ENCODE data around the gene CACNG5.

DNA sequence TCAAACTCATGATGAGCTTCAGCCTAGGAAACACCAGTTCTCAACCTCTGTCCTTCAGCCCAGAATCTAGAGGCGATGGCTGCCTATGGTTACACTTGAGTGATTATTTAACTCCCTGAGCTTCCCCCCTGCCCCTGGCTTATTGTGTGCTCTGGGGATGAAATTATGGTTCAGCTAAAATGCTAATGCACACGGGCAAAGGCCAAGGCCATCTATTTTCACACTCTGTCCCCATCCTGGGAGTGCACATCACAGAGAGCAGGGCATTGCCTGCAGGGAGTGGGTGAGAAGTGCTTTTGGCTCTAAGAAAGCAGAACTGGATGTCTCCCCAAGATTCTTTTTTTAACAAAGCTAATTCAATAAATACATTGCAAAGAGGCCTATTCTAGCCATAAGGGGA lies 21.6 kb upstream of the CACNG5 start:
- TF ChIP-seq, protein P1, sequence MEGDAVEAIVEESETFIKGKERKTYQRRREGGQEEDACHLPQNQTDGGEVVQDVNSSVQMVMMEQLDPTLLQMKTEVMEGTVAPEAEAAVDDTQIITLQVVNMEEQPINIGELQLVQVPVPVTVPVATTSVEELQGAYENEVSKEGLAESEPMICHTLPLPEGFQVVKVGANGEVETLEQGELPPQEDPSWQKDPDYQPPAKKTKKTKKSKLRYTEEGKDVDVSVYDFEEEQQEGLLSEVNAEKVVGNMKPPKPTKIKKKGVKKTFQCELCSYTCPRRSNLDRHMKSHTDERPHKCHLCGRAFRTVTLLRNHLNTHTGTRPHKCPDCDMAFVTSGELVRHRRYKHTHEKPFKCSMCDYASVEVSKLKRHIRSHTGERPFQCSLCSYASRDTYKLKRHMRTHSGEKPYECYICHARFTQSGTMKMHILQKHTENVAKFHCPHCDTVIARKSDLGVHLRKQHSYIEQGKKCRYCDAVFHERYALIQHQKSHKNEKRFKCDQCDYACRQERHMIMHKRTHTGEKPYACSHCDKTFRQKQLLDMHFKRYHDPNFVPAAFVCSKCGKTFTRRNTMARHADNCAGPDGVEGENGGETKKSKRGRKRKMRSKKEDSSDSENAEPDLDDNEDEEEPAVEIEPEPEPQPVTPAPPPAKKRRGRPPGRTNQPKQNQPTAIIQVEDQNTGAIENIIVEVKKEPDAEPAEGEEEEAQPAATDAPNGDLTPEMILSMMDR (IDR thresholded peaks at IDR 0.05; ENCODE audit: insufficient read depth, low read length), result no peak
- TF ChIP-seq POLR2AphosphoS5 (IDR thresholded peaks at IDR 0.05; ENCODE audit: low read depth) (no peak), REST (IDR thresholded peaks at IDR 0.05; ENCODE audit: insufficient replicate concordance, low read depth) (no peak), SPI1 (IDR thresholded peaks at IDR 0.05; ENCODE audit: borderline replicate concordance, low read depth) (no peak), GABPA (IDR thresholded peaks at IDR 0.05; ENCODE audit: low read depth) (no peak)
